T-helper 2 cell treated with Interferon-gamma antibody and Interleukin-4, amounts not matched to agents 5 μg/mL and 100 μg/mL, for 36 hours (primary cell): ENCODE data around the gene PLAU.

Experiments
- DNase-seq: peaks from one replicate; pipeline ENCODE4 v3.0.0; 2021; ENCODE audit warnings: low spot score
- H3K27ac Mint-ChIP-seq: one replicate; pipeline ENCODE4 v1.8.0; 2021; ENCODE audit warnings: mild to moderate bottlenecking, mixed read lengths
- H3K27me3 Mint-ChIP-seq: one replicate; pipeline ENCODE4 v1.8.0; 2021; ENCODE audit warnings: low read depth, mixed read lengths
- H3K36me3 Mint-ChIP-seq: one replicate; pipeline ENCODE4 v1.8.0; 2021; ENCODE audit warnings: low read depth, mixed read lengths
- H3K4me1 Mint-ChIP-seq: one replicate; pipeline ENCODE4 v1.8.0; 2021; ENCODE audit warnings: low read depth, mixed read lengths
- H3K4me3 Mint-ChIP-seq: one replicate; pipeline ENCODE4 v1.8.0; 2022; ENCODE audit warnings: mild to moderate bottlenecking, moderate library complexity, mixed read lengths
- H3K9me3 Mint-ChIP-seq: one replicate; pipeline ENCODE4 v1.8.0; 2021; ENCODE audit warnings: mixed read lengths

Gene PLAU

DNA sequence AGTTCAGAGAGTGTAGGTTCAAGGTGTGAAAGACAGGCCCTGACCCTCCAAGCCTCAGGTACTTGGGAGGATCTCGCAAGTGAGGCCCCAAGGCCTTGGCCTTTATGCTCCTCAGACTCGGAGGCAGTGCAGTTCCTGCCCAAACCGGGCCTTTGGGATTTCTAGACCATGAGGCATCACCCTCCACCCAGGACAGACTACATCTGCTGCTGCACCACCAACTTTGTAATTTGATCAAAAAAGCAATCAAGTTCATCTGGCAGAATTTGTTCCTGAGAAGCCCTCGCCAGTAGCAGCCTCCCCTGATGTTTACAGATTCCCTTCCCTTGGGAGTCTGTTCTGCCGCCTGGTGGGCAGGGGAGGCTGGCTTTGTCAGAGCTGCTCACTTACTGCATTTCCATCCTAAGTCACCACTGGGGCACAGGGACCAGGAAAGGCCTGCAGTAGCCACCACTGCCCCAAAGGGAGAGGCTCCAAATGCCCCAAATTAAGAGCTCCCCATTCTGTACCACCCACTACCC is 38.7 kb upstream of the PLAU start:
- Mint-ChIP-seq H3K4me3 (peak overlapping the region; percentile 86), H3K4me1 (peaks cover 64% of the 10 kb centered on the region), H3K27ac (peak overlapping the region; percentile 76), H3K9me3 (no peaks in the 10 kb centered on the region), H3K27me3 (no peaks in the 10 kb centered on the region), H3K36me3 (peaks cover 44% of the 10 kb centered on the region)
- no peak for DNase-seq

DNA sequence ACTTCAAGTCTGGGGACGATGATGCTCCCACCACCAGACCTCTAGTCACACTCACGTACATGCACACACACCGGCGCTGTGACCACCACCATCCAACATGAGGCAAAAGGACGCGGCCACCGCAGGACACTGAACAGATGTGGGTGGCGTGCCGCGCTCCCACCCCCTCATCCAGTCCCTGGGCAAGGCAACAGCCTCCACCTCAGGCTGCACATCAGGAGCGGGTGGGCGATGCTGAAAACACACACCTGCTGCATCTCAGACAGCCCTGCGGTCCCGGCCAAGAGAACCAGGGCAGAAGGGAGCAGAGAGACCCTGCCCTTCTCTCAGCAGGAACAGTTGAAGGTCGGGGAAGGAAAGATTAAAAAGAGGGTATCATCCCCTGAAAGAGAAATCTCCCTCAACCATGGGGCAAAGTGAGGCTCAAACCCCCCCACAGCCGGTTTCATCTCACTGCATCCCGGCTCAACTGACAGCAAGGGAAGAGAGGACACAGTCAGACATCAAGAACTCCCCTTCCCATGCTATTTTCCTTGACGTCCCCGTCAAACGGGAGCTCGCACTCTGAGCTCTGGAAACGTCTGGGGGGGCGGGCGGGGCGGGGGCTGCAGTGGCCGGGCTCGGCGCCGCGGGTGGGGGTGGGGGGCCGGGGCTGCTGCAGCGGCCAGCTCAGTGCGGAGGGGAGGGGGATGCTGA is 37.6 kb upstream of the PLAU start:
- H3K27me3 Mint-ChIP-seq: no peaks in the 10 kb centered on the region
- H3K9me3 Mint-ChIP-seq: no peaks in the 10 kb centered on the region
- DNase-seq: no peak
- peaks cover 58% of the 10 kb centered on the region for H3K4me1 Mint-ChIP-seq
- H3K36me3 Mint-ChIP-seq: peaks cover 37% of the 10 kb centered on the region
- peak overlapping the region; percentile 86 for H3K4me3 Mint-ChIP-seq
- H3K27ac Mint-ChIP-seq: peak overlapping the region; percentile 76

DNA sequence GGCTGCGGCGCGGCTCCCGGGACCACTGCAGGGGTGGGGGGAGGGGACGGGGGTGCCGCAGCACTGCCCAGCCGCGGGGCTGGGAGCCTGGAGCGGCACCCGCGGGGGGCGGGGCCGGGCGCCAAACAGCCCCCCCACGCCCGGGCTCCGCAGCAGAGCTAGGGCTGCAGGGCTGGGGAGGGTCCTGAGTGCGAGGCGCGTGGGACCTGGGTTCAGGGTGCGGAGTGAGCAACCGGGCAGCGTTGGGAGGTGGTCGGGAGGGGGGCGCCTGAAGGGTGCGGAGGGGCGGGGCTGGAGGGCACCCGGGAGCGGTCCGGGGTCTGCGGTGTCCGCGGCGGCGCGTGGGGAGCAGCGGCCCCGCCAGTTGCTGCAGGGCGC is 37.1 kb upstream of the PLAU start:
- H3K27me3 Mint-ChIP-seq: no peaks in the 10 kb centered on the region
- peaks cover 34% of the 10 kb centered on the region for H3K36me3 Mint-ChIP-seq
- peak overlapping the region; percentile 24 for H3K4me3 Mint-ChIP-seq
- no peak for DNase-seq
- no peaks in the 10 kb centered on the region for H3K9me3 Mint-ChIP-seq
- H3K4me1 Mint-ChIP-seq: peaks cover 55% of the 10 kb centered on the region
- H3K27ac Mint-ChIP-seq: no peak overlapping the region

DNA sequence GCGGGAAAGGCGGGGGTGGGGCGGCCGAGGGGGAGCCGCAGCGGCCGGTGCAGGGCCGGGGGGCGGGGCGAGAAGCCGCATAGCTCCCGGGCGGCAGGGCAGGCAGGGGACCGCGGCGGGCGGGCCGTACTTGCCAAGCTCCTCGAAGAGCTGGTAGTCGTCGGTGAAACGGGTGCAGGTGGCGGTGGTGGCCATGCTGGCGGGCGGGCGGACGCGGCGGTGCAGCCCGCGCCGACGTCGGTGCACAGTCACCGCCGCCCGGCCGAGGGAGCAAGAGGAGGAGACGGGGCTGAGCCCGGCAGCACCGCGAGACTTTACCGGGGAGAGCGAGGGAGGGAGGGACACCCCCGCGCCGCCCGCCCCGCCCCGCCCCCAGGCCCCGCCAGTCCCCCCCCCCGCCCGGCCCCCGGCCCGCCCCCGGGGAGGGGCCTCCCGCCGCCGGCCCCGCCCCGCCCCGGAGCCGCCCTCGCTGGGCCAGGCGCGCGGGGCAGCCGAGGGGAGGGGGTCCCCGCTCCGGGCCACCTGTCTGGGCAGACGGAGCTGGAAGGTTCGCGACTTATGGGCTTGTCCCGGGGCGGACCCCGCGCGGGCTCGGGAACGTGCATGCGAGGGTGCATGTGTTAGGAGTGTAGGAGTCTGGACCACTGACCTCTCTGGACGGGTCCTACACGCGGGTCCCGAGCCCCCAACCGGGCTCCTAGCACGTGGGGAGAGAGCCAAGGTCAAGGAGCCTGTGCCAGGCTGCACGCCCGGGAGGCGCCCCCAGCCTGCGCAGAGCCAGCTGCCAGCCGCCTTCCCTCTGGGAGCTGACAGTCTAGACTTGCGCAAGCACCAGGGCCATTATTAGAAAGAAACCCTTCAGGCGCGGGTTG is 36.4 kb upstream of the PLAU start, which contains the start of gene CAMK2G:
Gene CAMK2G (minus strand): TSS at position 289 of the 872 bp plus-strand sequence. CDS start 94 bp downstream, at position 195.
- Mint-ChIP-seq H3K4me1 (peaks cover 54% of the 10 kb centered on the region), H3K9me3 (no peaks in the 10 kb centered on the region), H3K27ac (peak within 1 kb of the TSS; percentile 76), H3K27me3 (no peaks in the 10 kb centered on the region), H3K36me3 (peaks cover 32% of the 10 kb centered on the region), H3K4me3 (peak within 1 kb of the TSS; percentile 86)
- DNase-seq: peak; percentile 79

DNA sequence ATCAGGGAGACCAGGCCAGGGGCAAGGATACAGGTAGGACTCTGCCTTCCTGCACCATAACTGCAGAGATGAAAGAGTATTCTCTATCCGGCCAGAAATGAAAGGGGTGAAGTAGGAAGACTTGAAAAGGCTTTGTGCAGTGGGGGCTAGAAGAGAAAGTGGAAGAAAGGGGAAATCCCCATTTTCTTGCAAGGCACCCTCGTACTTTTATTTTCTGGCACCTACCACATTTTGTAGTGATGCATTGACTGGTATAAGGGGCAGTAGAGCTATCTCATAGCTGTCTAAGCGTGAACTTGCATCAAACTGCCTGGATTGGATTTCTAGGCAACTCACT is 35.8 kb upstream of the PLAU start:
- Mint-ChIP-seq H3K9me3 (no peaks in the 10 kb centered on the region), H3K36me3 (peaks cover 30% of the 10 kb centered on the region), H3K4me3 (peak overlapping the region; percentile 81), H3K4me1 (peaks cover 57% of the 10 kb centered on the region), H3K27me3 (no peaks in the 10 kb centered on the region), H3K27ac (peak overlapping the region; percentile 56)
- peak; percentile 35 for DNase-seq

DNA sequence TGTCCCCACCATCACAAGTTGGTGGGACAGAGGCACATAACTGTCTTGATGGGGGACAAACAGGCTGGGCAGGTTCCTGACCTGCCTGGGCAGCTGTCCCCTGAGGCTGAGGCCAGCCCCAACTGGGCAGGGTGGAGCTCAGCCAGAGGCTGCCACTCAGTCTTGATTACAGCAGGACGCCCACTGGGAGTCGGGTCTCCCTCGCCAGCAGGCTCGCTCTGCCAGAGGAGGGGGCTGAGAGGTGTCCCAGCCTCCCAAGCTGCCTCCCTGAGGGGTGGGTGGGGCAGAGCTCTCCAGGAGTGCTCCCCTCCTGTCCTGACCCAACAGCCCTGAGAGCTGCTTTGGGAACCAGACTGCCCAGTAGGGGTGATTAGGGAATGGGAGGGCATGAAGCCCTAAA is 34.8 kb upstream of the PLAU start:
- Mint-ChIP-seq H3K4me1 (peaks cover 55% of the 10 kb centered on the region), H3K27me3 (no peaks in the 10 kb centered on the region), H3K4me3 (peak overlapping the region; percentile 50)

DNA sequence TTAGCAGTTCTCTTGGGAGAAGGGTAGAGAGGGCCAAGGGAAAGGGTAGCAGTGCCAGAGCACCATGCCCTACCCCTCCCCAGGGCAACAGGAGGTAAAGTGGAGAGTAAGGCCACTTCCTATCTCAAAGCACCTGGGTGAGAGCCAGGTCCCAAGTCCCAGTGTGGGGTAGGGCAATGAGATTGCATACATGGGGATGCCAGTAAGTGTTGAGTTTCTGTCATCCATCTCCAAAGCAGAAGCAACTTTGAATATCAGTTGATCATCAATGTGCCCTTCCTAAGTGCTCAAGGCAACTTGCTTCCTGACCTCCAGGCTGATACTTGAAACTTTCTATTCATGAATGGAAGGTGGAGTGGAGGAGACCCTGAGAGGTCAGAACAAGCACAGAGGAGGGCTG is 34.4 kb upstream of the PLAU start:
- peaks cover 53% of the 10 kb centered on the region for H3K4me1 Mint-ChIP-seq
- no peak for DNase-seq
- no peak overlapping the region for H3K27ac Mint-ChIP-seq
- no peak overlapping the region for H3K4me3 Mint-ChIP-seq
- no peaks in the 10 kb centered on the region for H3K9me3 Mint-ChIP-seq
- H3K27me3 Mint-ChIP-seq: no peaks in the 10 kb centered on the region
- H3K36me3 Mint-ChIP-seq: peaks cover 17% of the 10 kb centered on the region

More for the DNA sequence above, 34.8 kb upstream of the PLAU start:
- Mint-ChIP-seq H3K27ac (no peak overlapping the region), H3K9me3 (no peaks in the 10 kb centered on the region), H3K36me3 (peaks cover 19% of the 10 kb centered on the region)
- DNase-seq: no peak

DNA sequence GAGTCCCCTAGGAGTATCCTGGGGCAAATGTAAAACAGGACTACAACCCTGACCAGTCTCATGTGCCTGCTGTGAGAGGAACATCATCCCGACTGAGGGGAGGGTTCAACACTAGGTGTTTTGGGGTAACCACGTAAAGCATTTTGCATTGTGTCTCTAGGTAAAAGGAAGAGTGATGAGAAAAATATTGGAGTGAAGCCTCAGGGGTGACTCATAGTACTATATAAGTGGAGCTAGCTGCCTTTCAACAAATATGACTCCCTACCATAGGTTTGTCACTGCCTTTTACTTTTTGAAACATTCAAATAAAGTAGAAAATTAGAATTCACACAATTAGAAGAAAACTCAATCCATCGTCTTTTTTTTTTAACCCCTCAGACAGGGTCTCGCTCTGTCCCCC is 34.0 kb upstream of the PLAU start:
- DNase-seq: no peak
- no peak overlapping the region for H3K4me3 Mint-ChIP-seq
- H3K9me3 Mint-ChIP-seq: no peaks in the 10 kb centered on the region
- peaks cover 13% of the 10 kb centered on the region for H3K36me3 Mint-ChIP-seq
- H3K27ac Mint-ChIP-seq: no peak overlapping the region
- no peaks in the 10 kb centered on the region for H3K27me3 Mint-ChIP-seq
- H3K4me1 Mint-ChIP-seq: peaks cover 49% of the 10 kb centered on the region

DNA sequence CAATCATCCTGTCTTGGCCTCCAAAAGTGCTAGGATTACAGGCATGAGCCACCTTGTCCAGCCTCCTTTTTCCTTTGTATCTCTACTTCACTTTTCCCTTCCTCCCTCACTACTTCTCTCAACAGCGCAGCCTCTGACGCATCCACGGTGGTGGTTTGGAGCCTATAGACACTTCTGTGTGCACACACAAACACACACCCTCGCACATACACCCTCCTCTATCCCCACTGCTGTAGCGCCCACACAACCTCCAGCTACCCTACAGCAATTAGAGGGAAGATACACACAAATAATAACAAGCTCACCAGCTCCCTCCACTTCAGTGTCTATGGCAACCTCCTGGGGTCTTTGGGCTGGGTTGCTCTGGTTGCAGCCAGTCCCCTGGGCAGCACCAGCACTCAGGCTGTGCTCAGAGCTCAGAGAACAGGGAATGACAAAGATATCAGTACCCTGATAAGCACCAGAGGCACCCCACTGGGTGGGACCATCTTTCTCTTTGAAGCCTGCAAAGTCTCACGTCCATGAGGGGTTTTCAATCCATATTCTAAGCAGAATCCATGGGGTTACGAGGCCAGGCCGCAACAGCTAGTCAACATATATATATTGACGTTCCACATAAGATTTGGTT is 33.3 kb upstream of the PLAU start:
- Mint-ChIP-seq H3K36me3 (peaks cover 6% of the 10 kb centered on the region), H3K4me1 (peaks cover 42% of the 10 kb centered on the region), H3K4me3 (no peak overlapping the region), H3K9me3 (no peaks in the 10 kb centered on the region), H3K27ac (peak overlapping the region; percentile 3), H3K27me3 (no peaks in the 10 kb centered on the region)
- DNase-seq: no peak

DNA sequence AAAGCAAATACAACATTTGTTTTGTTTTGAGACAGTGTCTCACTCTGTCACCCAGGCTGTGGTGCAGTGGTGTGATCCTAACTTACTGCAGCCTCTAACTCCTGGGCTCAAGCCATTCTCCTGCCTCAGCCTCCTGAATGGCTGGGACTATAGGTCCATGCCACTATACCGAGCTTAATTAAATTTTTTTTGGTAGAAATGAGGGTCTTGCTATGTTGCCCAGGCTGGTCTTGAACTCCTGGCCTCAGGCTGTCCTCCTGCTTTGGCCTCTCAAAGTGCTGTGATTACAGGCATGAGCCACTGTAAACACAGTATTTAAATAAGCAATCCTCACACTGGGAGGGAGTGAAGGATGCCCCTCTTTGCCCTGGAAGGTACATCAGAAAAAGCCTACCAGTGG is 32.6 kb upstream of the PLAU start:
- DNase-seq: no peak

DNA sequence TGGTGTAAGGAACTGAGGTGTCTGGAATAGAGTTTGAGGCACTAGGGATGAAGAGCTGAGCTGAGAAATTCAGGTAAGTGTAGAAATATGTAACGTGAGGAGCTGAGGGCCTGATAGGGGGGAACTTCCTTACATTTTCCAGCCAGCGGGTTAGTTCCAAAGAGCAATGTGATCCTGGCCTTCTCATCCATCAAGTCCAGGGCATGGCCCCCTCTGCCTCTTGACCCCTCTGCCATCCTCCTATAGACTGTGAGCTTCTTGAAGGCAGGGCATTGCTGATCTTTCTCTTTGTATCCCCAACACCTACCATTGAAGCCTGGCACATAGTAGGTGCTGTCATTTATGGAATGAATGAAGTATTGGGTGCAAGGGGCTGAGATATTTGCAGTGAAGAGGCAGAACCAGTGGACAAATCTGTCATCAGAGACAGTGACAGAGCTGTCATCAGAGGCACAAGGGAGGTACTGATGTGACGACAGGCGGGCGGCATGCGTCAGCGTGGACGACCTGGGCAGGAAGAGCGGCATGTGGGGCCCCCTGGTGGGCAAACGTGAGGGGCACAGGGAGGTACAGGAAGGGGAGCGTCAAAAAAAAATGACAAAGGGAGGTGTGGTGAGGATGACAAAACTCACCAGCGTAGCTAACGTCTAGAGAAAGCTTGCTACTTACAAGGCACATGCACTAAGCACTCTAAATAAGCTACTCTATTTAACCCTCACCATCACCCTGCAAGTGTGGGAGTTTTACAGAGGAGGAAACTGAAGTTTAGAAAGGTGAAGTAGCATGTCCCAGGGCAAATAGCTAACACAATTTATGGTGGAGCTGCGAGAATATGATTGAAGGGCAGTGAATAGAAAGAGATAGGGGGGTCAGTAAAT is 31.4 kb upstream of the PLAU start:
- peak overlapping the region; percentile 7 for H3K4me3 Mint-ChIP-seq
- peaks cover 36% of the 10 kb centered on the region for H3K4me1 Mint-ChIP-seq
- H3K27ac Mint-ChIP-seq: peak overlapping the region; percentile 80
- H3K27me3 Mint-ChIP-seq: no peaks in the 10 kb centered on the region
- H3K36me3 Mint-ChIP-seq: no peaks in the 10 kb centered on the region
- H3K9me3 Mint-ChIP-seq: no peaks in the 10 kb centered on the region
- peak; percentile 92 for DNase-seq

More for the DNA sequence above, 32.6 kb upstream of the PLAU start:
- no peaks in the 10 kb centered on the region for H3K9me3 Mint-ChIP-seq
- H3K4me1 Mint-ChIP-seq: peaks cover 36% of the 10 kb centered on the region
- no peaks in the 10 kb centered on the region for H3K36me3 Mint-ChIP-seq
- H3K4me3 Mint-ChIP-seq: no peak overlapping the region
- H3K27me3 Mint-ChIP-seq: no peaks in the 10 kb centered on the region
- no peak overlapping the region for H3K27ac Mint-ChIP-seq

DNA sequence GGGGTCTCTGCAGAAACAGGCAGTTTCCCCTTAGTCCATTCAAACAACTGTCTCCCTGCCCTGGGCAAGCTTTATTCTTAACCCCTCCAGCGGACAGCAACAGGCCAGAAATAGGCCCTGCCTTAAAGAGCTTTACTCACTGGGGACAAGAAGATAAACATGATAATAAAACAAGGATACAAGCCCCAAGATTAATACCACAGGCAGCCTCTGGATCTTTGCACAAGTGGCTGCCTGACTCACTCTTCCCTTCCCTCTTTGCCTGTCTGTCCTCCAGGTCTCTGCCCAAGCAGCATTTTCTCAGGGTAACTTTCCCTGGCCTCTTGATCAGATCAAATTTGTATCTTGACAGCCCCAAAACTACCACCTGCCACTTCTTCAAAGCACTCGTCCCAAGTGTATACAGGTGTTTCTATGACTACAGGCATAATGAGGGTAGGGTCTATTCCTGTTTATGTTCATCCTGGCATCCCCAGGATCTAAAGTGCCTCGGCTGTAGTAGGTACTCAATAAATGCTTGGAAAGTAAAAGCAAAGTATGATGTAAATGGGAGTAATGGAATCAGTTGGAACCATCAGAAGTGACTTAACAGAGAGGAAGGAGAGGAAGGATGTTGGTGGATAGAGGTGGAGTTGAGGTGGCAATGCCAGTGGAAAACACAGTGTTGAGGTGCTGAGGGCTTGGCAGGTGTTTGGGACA is 29.6 kb upstream of the PLAU start:
- no peaks in the 10 kb centered on the region for H3K36me3 Mint-ChIP-seq
- DNase-seq: no peak
- no peak overlapping the region for H3K27ac Mint-ChIP-seq
- H3K4me1 Mint-ChIP-seq: peaks cover 31% of the 10 kb centered on the region
- H3K4me3 Mint-ChIP-seq: no peak overlapping the region
- H3K27me3 Mint-ChIP-seq: no peaks in the 10 kb centered on the region
- no peaks in the 10 kb centered on the region for H3K9me3 Mint-ChIP-seq

DNA sequence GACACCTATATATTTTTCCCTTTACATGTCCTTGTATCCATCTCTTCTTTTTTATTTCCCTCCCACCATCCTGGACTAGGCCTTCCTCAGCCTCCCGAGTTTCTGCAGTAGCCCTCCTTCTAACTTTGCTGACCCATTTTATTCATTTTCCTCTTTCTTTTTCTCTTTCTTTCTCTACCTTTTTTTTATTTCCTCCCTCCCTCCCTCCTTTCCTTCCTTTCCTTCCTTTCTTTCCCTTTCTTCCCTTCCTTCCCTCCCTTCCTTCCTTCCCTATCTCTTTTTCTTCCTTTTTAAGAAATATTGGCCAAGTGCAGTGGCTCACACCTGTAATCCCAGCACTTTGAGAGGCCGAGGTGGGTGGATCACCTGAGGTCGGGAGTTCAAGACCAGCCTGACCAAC is 26.9 kb upstream of the PLAU start:
- no peak for DNase-seq
- Mint-ChIP-seq H3K9me3 (no peaks in the 10 kb centered on the region), H3K36me3 (no peaks in the 10 kb centered on the region), H3K4me3 (no peak overlapping the region), H3K4me1 (peaks cover 27% of the 10 kb centered on the region), H3K27ac (no peak overlapping the region), H3K27me3 (no peaks in the 10 kb centered on the region)
